AML-193 (cell line): ENCODE data around the gene ANKRD36B.
"Not testable (repeated sequence)": the region's sequence is repeated elsewhere in the genome, so short reads cannot be mapped to it uniquely, and the experiment has no call there.

Experiments
- DNase-seq, 2 experiments: peaks; one replicate each; lab custom pipeline; 2025; lab: John Stamatoyannopoulos, UW

The ANKRD36B gene

DNA sequence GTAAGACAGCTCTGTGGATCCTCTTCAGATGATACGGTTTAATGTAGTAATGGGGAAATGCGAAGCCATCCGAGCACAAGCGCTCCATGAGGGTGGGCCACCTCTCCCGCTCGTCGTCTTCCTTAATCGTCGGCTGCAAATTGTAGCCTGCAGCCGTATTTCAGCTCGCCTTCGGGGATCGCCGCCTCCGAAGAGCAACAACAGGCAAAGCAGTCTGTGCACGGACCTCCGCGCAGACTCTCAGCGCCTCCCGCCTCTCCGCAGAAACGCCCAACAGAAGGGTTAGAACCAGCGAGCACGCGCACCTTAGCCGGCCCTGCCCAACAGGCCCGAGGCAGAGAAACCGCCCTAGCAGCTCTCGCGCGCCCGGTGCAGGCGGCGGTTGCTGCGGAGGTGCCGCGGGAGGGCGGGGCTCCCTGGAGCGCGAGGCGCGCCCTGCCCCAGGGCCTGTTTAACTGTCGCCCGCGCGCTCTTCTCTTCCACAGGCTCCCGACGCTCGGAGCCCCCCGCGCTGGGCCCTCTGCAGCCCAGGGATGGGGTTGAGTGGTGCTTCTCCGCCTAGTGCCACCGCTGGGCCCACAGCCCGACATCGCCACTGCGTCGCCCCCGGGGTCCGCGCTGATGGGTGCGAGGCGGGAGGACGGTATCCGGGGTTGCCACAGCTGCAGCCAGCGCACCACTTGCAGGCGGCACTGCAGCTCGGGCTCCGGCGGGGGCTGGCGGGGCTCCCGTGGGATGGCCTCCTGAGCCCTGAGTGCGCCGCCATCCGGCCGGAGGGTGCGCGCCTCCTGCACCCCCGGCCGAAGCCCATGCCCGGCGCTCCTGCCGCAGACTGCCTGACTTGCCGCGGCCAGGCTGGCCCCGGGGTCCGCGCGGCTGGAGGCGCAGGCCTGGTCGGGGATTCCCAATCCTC is at the start of gene ANKRD36B:
Gene ANKRD36B (minus strand): TSS at position 280 of the 913 bp plus-strand sequence. CDS start 192 bp downstream, at position 88.
- DNase-seq, result not testable (repeated sequence)

DNA sequence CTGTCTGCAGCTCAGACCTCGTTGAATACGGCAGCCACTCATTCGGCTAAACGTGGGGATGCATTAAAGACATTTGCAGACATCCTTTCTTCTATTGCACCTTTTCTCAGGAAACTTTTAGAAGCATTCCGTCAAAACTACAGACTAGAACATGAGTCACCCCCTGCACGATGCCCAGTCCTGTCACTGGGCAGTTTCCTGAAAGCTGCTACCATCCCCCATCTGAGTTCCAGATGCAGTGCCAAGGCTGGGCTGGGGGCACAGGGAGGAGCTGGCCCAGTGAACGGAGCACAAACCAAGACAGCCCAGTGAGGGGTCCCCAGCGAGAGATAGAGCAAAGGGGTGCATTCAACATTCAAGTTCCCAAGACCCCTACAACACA is 36.4 kb upstream of the ANKRD36B start:
- DNase-seq, result not testable (repeated sequence)

- not testable (repeated sequence) for DNase-seq
Observed at GRCh38 chr2:97625354-97626048, 35.8 kb upstream of the ANKRD36B start.

GRCh38 chr2:97622976-97623375 is 33.3 kb upstream of the ANKRD36B start:
- not testable (repeated sequence) for DNase-seq

- DNase-seq, result not testable (repeated sequence)
Observed at GRCh38 chr2:97620492-97620891, 30.8 kb upstream of the ANKRD36B start.

GRCh38 chr2:97618939-97619827 is 29.5 kb upstream of the ANKRD36B start:
- DNase-seq, result not testable (repeated sequence)

- no peak for DNase-seq
Observed at GRCh38 chr2:97617911-97618310, 28.2 kb upstream of the ANKRD36B start.

DNA sequence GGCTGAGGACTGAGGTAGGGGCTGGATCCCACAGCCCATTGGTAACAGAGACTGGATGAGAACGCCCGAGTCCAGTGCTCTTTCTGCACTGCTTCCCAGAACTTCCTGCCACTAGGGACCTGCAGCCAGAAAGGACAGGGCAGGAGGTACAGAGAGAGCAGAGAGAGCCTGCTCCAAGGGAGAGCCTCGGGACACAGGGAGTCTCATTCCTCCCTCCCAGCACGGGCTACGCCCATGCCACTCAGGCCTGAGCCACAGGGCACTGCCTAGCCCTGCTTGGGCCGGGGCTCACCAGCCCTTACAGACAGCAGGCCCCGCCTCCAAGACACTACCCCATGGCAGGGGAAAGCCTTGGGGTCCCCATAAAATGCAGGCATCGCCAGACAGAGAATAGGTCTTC is 26.1 kb upstream of the ANKRD36B start:
- DNase-seq, result not testable (repeated sequence)

DNA sequence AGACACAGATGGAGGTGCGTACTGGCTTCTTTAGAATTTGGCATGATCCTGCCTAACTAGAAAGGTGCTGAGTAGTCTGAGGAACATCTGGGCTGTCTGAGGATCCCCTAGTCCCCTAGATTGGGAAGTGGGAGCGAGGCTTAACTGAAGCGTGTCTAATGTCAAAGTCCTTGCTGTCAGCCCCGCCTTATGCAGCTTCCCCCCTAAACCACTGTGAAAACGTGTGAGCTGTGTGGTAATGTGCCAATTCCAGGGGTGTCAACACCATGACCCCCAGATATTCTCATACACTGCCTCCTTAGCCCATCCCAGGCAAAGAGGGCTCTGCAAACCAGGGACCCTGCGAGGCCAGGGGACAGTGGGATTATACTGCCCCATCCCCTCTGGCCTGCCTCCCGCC is 22.2 kb upstream of the ANKRD36B start:
- DNase-seq, result not testable (repeated sequence)

GRCh38 chr2:97608745-97609144 is 19.1 kb upstream of the ANKRD36B start:
- DNase-seq, result not testable (repeated sequence)

DNA sequence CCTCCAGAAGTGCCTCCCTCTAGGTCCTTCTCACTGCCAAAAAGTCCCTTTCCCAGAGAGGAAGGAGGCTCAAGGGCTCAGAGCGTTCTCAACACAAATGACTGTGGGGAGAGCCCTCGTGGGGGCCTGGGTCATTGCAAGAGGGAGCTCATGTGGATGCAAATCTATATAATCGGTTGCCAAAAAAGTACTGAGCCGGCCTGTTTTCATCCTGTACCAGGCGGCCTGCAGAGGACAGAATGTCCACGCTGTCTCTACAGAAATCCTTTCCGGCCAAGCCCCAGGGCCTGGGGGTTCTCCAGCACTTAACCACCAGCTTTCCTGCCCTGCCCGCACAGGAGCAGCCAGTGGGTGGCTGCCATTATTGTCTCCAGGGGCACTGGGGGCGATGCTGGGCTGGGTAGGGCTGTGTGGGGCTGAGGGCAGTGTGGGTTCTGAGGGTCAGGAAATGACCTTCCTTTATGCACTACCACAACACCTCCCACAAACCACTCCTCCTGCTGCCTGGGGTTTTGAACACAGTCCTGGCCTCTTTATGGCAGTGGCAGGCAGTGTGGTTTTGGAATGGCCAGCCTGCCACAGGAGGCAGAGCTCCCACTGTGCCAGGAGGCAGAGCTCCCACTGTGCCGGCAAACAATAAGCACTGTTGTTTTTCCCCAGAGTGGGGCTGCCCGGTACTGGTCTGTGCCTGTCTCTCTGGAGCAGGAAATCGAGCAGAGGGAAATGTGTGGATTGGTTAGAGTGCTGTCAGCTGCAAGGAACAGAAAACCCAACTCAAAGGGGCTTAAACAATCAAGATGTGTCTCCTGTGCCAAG is 16.1 kb upstream of the ANKRD36B start:
- not testable (repeated sequence) for DNase-seq

GRCh38 chr2:97605109-97605508 is 15.4 kb upstream of the ANKRD36B start:
- DNase-seq, result not testable (repeated sequence)

DNA sequence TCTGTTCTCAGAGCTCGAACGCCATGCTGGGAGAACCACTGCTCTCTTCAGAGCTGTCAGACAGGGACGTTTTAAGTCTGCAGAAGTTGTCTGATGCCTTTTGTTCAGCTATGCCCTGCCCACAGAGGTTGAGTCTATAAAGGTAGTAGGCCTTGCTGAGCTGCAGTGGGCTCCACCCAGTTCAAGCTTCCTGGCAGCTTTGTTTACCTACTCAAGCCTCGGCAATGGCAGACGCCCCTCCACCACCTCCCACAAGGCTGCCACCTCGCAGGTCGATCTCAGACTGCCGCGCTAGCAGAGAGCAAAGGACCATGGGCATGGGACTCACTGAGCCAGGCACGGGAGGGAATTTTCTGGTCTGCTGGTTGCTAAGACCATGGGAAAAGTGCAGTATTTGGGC is 11.9 kb upstream of the ANKRD36B start:
- DNase-seq, result not testable (repeated sequence)

DNA sequence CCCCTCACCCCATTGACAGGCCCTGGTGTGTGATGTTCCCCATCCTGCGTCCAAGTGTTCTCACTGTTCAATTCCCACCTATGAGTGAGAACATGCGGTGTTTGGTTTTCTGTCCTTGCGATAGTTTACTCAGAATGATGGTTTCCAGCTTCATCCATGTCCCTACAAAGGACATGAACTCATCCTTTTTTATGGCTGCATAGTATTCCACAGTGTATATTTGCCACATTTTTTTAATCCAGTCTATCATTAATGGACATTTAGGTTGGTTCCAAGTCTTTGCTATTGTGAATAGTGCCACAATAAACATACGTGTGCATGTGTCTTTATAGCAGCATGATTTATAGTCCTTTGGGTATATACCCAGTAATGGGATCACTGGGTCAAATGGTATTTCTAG is 6.5 kb upstream of the ANKRD36B start:
- not testable (repeated sequence) for DNase-seq

DNA sequence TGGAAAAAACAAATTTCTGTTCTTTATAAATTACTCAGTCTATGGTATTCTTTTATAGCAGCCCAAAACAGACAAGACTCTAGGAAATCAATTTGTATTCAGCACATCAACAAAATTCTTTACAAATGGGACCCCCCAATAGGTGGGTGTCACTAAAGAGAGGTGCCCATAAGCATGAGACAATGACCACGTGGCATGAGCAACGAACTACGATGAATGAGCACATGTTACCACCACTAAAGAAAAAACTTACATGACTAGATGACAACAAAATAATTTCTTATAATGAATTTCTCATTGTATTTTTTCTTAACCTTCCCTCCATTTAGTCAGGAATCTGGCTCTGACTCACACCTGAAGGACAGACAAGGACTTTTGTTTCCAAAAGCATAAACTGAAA is 3.8 kb upstream of the ANKRD36B start:
- DNase-seq, result not testable (repeated sequence)

DNA sequence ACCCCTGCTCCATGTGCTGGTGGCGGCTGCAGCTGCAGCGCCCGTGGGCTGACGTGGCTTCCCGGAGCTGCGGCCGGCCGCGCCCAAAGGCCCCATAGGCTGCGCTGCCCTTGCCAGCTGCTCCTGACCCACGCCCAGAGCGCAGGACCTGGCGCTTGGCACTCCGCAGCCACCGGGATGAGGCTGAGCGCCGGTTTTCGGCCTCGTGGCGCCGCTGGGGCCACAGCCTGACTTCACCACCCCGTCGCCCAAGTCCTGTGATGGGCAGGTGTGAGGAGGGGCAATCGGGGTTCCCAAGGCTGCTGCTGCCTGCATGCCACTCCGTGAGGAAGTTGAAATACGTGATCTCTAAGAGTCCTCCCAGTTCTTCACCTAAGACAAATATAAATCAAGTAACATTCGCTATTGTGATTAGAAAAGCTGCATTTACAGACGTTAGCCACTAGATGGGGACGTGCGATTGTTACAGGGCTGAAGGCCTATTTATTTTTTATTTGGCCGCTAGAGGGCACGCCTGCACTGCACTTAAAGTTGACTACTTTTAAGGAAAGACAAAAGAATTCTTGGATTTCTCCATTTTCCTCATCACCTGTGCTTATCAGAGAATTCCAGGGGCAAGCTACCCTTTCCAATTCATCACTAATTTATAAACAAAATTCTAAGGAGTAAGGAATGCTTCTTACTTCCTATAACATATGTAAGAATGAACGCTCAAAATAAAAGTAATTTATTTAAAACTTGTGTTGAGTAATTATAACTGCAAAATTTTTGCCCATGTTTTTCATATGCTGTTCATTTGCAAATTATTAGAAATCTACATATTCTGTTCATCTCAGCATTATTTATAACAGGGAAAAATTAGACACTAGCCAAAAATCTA is 1.1 kb upstream of the ANKRD36B start:
- DNase-seq, result not testable (repeated sequence)

DNA sequence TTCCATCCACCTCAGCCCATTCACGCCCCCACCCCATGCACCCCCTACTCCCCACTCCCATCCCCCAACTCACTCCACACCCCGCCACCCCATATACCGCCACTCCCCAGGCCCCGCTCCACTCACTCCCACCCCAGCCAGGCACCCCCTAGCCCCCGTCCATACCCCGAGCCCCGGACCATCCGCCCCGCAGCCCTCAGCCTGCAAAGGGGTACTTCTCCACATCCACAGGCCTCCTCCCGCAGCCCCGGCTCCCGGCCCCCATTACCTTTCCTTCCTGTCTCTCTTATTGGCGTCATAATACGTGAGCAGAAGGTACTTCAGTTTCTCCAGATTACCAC is 450 bp downstream of the ANKRD36B start:
- not testable (repeated sequence) for DNase-seq

GRCh38 chr2:97565674-97566073 is 24.0 kb downstream of the ANKRD36B start:
- DNase-seq, result not testable (repeated sequence)

DNA sequence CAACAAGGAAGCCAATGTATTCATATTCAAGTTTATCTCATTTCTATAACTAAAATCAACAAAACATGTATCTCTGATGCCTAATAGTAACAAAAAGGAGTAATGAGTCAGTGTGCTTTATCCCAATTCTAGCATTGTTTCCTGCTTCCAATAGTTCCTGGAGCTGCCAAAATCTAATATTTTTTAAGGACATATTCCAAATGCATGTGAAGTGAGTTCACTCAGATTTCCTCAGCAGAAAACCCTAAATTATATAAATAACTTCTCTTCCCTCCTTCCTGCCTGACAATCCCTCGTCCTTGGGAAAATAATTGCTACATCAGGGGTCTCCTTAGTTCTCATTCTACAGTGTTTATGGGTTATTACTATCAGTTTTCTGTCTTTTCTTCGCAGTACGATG is 37.3 kb downstream of the ANKRD36B start:
- DNase-seq, result not testable (repeated sequence)

- not testable (repeated sequence) for DNase-seq
Observed at GRCh38 chr2:97550498-97550897, 39.2 kb downstream of the ANKRD36B start.
